HG03066 (cell line): ENCODE data around the gene PPARGC1A.
A peak's percentile ranks its signal among the peaks of the same experiment; 100 is the strongest.

ENCODE experiments used
- ATAC-seq: cut with Tn5 transposase; IDR thresholded peaks from one replicate; pipeline ENCODE4 v1.9.1; 2021; ENCODE audit warnings: low read depth; ENCODE audit not compliant: unreplicated experiment

The PPARGC1A gene

DNA sequence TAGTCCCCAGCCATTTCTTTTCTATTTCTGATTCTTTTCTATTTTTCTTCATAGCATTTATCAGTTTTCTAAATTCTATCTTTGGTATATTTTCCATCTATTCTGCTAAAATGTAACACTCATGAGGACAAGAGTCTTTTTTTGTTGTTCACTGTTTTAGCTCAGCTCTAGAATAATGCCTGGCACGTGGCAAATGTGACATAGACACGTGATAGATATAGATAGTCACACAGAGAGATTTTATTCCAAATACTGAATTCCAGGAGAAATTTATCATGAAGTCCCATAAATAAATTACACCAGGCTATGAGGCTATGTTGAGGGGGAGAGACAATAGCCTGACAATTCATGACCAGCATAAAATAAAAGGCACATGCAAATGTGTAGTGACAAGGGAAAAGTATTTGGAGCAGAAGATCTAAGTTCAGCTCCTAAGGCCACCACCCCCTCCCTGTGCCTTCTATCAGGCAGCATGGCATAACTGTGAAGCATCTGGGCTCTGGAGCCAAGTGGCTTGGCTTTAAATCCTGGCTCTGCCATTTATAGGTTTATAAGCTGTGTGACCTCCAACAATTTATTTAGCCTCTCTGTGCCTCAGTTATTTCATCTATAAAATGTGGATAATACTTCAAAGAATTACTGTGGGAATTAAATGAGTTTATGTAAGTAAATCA, 25.7 kb upstream of the PPARGC1A start:
- ATAC-seq: no peak

DNA sequence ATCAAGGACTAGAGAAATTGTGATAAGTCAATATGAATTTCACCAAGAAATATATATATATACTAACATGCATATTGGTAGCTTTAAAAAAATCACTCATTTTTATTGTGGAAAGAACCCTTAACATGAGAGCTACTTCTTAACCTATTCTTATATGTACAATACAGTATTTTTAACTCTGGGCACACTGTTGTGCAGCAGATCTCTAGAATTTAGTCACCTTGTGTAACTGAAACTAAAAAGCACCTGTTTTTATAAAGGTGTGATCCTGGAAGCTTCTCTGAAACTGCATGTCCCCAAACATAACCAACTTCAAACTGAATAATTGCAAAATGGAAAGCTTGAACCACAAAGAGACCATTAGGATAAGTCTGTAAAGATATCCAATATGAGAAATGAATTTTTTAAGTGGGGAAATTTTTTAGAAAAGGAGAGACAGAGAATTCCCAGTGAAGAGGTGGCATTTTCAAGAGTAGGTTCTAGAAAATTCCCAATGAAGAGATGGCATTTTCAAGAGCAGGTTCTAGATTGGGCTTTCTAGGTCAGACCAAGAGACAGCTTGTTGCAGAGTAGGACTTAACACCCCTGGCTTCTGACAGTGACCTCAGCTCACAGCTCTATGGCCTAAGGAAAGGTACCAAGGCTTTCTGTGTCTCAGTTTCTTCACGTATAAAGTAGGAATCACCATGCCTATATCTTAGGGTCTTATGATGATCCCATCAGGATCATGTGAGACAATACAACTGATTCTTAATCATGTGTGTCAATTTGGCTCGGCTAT, 22.0 kb upstream of the PPARGC1A start:
- peak; percentile 87 for ATAC-seq

DNA sequence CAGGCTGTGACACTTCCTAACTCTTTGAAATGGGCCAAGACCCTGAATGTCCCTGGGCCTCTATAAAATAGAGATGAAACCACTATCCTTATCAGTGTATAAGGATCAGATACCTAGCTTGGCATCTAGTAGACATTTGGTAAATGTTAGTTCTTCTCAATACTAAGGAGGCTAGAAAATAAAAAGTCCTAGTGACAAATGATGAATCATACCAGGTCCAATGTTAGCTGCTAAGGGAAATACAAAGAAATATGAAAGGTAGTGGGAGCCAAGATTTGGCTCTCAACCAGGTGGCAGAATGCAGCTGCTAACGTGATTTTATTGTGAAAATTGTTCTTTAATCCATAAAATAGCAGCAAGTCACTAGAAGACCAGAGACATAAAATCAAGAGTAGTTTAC, 19.8 kb upstream of the PPARGC1A start:
- no peak for ATAC-seq

DNA sequence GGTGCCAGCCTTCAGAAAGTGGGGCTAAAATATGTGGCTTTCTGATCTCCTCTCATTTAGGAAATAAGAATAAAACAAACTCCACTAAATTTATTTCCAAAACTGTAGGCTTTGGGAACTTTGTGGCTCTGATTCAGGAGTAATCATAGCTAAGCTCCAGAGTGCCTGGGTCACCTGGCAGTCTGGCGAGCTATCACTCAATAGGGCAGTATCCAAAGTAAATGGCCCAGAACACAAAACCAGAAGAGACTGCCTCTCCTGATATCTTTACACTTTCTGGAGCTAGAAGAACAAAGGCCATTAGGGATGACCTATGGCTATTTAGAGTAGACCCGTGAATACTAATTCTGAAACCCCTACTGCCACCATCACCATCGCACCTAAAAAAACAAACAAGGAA, 17.0 kb upstream of the PPARGC1A start:
- ATAC-seq: no peak

DNA sequence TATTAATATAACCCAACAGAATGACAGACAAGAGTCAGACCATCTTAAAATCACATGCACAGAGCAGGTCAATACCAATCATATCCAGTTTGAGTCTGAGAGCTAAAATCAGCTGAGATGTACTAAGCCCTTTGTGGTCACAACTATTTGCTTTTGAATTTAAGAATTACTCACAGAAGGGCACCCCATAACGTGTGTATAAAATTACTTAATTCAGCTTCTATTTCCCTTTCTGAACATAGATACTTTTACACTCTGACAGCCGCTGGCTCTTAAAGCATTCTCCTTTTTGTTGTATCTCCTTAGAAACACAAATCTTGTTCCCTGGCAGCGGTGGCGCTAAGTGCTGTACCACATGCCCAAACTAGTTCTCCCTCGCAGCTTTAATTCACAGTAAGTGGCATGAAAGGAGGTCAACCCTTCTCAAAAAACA, 14.8 kb upstream of the PPARGC1A start:
- ATAC-seq: no peak

DNA sequence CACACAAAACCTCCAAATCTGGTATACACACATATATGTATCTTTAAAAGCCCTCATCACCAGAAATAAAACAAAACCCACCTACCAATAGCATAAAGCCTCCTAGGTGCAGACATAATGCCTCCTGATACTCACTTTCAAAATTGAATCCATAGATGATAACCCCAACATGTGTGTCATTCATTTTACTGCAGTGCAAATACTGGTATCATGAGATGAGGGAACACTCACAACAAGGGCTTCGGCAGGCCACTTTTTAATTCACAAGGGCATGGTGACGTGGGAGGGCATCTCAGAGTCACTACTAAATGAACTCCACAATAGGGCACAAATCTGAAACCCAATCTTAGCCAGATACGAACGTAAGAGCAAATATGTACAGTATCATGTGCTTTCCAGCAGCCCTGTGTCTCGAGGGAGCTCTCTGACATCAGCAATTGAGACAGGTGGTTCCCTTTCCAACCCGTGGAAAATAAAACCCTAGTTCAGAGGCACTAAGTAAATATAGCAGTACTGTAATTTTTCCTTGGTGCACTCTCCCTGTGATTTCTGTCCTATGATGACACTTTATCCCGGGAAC, 14.1 kb upstream of the PPARGC1A start:
- no peak for ATAC-seq

DNA sequence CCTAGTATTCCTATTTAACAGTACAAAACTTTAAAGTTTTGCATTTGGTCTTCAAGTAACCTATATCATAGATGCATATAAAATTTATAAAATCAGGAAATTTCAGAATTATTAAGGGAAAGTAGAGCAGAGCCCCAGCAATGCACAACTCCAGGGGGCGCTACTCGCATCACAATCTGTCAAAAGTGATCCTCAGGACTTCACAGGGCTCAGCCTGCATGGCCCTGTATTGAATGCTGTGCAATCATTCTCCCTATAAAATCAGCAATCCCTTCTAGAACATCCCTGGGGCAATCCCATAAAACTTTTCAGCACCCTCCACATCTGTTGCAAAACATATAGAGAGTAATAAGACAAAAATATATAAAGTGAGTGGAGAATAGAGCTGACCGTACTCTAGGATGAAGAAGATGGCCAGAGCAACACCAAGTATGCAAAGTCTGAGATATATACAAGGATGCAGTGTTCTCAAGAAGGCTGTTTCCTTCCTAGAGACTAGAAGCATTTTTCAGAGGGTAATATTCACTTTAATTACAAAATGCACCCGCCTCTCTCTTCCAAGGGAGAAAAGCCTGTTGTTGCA, 12.5 kb upstream of the PPARGC1A start:
- no peak for ATAC-seq

DNA sequence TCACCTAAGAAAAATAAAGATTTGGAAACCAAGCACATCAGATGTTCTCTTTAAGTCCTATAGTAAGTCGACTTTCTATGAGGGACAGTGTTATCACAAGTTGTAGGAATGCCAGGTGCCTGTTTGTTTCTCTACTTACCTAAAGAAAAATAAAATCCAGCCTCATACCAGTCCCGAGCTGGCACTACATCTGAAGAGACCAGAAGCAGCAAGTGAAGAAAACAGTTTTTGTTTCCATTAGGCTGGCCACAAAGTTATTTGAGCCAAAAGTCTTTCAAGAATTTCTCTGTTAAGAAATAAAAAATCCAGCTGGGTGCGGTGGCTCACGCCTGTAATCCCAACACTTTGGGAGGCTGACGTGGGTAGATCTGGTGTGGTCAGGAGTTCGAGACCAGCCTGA, 10.8 kb upstream of the PPARGC1A start:
- ATAC-seq: no peak

DNA sequence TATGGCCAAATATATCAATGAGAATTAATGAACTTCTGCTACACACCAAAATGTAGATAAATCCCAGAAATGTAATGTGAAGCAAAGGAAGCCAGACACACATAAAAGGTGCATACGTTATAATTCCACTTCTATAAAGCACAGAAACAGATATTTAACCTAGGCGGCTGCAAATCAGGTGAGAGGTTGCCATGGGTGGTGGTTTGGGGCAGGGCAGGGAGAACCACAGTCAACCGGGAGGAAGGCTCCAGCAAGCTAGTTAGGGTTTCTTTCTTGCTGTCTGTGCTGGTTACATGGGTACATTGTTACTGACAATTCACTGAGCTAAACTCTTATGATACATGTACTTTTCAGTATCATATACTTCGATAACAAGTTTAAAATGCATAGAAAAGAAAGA, 9.7 kb upstream of the PPARGC1A start:
- no peak for ATAC-seq

DNA sequence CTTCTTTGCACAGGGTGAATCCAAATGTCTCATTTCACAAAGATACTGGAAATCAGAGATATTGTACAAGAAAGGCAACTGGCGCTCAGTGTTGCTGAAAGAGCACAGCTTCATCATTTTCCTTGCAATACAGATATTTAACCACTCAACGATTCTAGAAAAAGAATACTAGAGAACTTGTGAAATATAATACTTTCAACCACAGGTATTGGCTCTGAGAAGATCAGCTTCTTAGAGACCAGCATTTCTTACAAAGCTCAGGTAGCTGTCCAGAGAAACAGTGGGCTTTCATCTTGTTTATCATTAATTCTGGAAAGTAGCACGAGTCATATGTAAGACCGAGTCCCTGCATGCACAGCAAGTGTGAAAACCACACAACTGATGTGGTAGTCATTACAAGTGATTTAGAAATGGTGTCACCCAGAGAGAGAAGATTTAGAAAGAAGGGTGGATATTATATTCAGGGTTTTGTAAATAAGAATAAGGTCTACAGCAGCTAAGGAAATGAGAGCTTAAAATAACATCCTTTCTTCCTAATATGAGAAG, 7.8 kb upstream of the PPARGC1A start:
- ATAC-seq: no peak

DNA sequence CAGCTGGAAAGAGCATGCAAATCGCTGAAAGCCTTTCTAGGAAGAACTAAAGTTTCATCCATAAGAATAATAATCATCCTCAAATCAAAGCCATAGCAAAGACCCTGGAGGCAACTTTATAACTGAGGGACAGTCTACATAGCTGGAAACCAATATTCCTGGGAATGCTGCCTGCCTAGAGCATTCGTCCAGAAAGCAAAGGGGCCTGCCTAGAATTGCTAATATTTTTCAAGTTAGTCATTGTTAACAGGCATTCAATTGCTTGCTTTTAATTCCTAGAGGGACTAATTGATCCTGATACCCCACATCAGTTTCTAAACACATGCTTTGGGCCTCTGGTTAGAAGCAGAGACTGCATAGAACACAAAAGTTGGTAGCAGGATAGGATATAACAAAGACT, 4.2 kb upstream of the PPARGC1A start:
- ATAC-seq: no peak

DNA sequence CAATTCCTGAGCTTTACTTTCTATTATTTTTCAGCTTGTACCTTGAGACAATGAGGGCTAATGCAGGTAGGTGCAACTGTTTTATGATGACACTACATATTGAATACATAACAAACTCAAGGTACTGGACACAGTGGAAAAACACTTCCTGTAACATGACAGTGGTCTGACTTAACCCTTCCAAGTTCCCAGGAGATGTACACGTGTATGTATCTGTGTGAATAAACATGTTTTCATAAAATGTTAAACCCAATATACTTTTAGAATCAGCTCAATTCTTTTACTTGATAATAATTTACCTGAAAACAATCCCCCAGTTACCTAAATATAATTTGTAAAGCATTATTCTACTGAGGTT, 1.2 kb upstream of the PPARGC1A start:
- no peak for ATAC-seq

DNA sequence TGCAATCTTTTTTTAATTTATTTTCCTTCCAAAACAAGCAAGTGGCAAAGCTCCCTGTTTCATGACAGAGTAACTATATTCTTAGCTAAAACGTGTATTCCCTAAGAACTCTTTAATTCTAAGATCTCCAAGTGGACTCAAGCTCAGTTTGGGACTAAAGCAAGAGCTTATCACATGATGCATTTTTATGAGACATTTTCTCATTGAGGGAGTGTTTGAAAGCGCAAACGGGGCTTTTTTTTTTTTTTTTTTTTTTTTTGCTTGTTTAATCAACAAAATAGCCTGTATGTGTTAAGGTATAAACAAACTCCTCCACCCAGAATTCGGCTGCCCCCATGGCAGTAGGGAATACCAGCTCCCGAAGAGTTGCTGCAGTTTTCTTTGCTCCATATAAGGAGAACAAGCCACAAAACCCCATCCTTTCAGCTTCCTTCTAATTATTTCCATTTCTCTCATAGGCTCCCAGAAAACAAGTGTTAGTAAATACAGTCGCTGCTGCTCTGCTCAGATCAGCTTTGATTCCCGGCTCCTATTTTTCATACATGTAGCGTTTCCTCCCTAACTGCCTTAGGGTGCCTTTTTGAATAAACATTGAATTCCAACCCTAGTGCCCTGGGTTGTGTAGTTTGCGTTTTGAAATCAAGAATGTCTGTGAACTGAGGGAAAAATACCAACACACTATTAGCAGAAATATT, 669 bp upstream of the PPARGC1A start:
- no peak for ATAC-seq

DNA sequence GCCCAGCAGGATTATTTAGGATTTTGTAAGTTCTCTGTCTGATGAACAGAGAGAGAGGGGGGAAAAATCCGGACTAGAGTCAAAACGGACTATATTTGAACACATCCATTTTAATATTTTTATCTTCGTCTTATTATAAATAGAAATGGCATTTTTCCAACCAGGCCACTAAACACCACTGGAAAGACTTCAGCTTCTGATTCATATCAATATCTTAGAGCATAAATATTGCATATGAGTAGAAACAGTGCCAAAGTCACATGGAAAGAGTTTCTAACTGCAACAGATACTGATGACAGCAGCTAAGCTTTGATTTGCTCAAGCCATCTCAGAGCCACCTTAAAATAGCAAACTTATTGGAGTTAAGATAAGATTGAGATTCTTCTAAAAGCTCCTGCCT, 456 bp downstream of the PPARGC1A start:
- ATAC-seq: no peak

DNA sequence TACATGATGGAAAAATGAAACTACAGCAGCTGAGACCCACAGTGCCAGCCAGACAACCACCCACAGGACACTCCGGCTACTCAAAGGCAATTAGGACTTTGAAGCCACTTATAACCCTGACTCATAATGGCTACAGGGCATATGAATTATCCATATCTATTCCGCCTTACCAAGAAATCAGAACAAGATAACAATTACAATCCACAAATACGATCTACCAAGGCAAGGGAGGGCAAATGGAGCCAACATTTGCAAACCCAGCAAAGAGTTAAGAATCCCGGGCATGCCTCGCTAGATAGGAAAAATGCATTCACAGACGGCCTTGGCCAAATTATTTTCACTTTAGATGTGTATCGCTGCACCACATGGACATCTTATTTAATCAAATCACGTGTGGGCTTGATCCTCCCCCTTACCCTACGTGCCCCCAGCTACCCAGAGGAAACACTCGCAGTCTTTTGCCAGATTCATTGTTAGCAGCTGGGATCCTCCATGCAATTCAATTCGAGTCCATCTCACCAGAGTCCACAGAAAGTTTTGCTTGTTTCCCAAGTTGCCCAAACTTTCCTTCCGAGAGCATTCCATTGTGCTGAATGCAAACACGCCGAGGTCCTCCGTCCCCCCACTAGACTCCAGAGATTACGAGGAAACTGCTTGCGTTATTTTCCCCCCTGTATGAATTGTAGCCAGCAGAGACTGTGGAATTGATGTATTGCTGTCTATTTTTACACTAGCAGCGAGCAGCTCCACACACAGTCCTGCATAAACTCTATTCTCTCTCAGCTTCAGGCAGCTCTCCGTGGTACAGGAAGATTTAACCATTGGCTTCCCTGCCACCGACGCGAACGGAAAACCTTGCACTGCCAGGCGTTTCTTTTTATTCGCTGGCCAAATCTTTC, 1.2 kb downstream of the PPARGC1A start:
- no peak for ATAC-seq

DNA sequence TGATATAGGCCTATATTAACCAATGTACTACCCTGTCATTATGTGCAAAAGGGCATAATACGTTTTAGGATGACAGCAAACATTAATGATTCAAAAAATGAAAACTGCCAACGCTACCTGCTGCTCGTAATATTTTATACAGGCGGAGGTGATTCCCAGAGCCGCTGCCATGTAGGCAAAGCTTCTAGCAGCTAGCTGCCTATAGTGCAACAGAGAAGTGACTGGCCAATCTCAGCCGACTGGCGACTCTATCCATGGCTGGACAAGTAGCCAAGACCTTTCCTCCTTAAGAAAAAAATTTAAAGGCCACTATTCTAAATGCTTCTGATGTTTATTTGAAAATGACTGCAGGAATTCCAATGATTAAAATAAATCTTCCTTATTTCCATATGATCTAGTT, 1.9 kb downstream of the PPARGC1A start:
- ATAC-seq: no peak

DNA sequence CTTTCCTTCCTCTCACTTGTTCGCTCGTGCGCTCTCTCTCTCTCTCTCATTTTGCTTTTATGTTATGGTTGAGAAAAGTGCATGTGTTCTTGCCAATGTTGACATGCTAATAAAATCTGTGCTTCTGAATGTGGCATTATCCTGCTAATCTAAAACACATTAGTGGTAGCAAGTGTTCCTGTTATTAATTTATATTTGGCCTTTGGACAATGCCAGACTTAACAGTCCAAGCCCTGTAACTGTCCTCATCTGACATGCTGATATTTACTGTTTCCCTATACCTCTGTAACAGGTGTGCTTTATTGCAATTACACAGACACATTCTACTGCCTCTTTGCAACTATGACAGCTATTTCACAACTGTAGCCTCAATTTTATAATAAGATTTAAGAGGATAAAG, 2.7 kb downstream of the PPARGC1A start:
- ATAC-seq: no peak

DNA sequence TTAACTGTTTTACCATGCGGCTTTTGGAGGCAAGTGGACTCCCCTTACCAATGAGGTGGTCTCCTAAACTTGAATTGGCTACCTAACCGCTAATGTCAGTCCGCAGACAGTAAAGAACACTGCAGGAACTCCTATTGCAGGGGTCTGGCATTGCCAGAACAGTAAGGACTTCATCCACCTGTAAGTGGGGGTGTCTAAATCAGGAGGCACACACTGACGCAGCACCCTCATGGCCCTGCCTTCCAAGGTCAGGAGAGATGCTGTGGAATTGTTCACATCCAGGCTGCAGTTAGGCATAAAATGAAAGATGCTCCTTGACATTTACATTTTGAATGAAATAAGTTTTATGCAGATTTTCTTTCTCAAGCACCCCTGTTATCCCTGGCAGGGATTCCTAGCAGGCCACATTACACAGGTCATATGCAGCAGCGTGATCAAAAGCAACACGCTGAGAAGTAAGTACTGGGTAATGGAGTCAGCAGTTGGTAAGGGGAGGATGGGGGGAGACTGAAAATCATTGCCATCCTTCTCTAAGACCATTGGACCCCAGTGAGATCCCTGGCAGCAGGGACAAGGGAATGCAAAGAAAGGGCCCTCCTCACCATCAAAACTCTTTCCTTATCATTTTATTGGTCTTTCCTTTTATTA, 3.8 kb downstream of the PPARGC1A start:
- no peak for ATAC-seq

DNA sequence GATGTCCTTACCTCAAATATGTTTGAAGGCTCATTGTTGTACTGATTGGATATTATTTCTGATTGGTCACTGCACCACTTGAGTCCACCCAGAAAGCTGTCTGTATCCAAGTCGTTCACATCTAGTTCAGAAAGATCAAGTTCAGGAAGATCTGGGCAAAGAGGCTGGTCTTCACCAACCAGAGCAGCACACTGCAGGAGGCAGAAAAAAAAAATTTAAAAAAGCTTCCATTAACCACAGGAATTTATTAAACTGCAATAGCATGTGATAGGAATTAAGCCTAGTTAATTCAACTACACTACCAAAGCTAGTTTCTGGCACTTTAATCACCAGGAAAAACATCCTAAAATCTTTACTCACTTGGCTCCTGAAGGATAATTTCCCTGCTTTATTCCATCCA, 5.1 kb downstream of the PPARGC1A start:
- no peak for ATAC-seq
